Measurements from ENCODE around the gene CLDN12. TPM values are rescaled to one million over a fixed set of nuclear protein-coding genes. Genes with fewer than 3 reads are reported as not detected.
A peak's percentile ranks its signal among the peaks of the same experiment; 100 is the strongest.
"Not testable (repeated sequence)": the region's sequence is repeated elsewhere in the genome, so short reads cannot be mapped to it uniquely, and the experiment has no call there.

Gene CLDN12
- polyA plus RNA-seq, 3 donors: 45.8 to 48.8 (median 46.9) TPM

DNA sequence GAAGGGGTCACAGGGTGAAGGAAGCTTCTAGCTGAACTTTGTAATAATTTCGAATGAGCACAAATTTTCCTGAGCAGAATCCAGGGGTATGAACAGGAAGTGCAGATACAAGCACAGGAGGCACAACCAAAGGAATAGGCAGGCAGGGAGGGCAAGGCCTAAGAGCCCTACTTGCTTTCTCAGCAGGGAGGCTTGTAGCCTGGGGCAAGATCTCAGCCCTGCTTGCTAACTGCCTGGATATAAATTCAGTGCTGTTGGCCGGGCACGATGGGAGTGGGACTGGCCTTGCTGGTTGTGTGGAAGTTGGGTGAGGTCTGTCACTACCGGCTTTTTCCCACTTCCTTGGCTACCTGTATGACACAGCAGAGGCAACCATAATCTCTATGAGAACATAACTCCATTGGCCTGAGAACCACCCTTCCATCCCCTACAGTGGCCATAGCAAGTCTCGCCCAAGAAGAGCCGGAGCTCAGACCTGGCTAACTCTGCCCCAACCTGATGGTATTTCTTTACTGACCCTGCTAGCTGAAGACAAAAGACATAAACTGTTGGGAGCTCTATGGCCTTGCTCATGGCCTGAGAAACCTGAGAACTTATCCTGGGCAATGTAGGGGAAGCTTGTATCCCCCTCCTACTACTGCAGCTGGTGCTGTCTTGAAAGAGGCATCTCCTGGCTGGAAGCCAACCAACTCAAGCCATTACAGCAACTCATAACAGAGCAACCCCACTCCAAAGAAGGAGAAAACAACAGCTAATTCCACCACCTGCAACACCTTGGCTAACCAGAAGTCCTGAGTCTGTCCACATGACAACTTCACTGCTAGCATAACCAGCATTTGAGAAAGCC is 27.6 kb downstream of the CLDN12 start:
- DNase-seq (ENCODE audit: low read depth in 3 of 3, low spot score in 2 of 3): no peak

DNA sequence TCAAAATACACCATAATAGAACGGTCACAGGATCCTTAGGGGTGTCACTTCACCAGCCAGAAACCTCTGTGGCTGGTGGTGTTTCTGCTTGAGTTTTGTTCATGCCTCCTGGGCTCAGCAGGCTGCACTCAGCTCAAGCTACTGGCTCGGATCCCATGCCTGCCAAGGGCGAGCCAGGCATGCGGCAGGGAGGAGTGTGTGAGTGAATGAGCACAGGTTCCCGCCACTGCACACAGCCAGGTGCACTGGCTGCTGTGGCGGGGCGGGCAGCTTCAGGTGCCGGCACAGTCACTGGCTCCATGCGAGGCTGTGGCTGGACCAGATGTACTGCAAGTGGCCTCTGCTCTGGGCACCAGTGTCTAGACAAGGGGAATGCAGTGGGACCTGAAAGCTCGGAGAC is 29.5 kb downstream of the CLDN12 start:
- DNase-seq (ENCODE audit: low read depth in 3 of 3, low spot score in 2 of 3): no peak

DNA sequence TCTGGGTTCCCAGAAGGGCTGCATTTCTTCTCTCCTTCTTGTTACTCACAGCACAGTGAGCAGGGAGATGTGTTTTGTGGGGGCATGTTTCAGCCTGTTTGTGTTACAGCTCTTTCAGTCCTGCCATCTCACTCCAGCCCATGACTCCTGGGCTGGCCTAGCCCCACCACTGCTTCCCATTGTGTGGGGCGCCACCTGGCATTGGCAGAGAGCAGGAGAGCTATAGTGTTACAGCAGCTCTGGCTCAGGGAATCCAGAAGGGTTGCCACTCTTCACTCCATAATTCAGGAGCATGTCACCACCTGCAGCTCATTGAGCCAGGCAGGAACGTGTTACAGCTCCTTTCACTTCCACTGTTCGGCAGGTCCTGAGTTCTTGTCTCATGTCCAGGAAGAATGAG is 30.0 kb downstream of the CLDN12 start:
- no peak for DNase-seq (ENCODE audit: low read depth in 3 of 3, low spot score in 2 of 3)

- no peak for DNase-seq (ENCODE audit: low read depth in 3 of 3, low spot score in 2 of 3)
These were observed 42.4 kb downstream of the CLDN12 start for GRCh38 chr7:90445633-90446032.

GRCh38 chr7:90446137-90446899 is 43.1 kb downstream of the CLDN12 start:
- DNase-seq (ENCODE audit: low read depth in 3 of 3, low spot score in 2 of 3): no peak

- no peak for DNase-seq (ENCODE audit: low read depth in 3 of 3, low spot score in 2 of 3)
These were observed 50.1 kb downstream of the CLDN12 start for GRCh38 chr7:90453259-90453891.

DNA sequence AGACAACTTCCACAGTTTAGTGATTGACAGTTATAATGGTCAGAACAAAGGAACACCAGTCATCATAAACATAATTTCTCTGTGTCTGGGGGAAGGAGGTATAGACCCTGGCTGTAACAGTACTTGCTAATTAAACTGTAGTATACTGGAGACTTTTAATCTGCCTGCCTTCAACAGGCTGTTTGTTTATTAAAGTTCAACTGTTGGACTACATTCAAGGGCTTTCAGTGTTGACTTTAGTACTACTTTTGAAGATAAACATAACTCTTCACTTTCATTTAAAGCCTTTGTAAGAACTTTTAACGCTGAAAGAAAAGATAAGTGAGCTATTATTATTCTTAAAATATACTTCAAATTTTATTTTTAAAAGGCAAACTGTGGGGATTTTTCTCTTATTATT is 50.7 kb downstream of the CLDN12 start:
- no peak for DNase-seq (ENCODE audit: low read depth in 3 of 3, low spot score in 2 of 3)

DNA sequence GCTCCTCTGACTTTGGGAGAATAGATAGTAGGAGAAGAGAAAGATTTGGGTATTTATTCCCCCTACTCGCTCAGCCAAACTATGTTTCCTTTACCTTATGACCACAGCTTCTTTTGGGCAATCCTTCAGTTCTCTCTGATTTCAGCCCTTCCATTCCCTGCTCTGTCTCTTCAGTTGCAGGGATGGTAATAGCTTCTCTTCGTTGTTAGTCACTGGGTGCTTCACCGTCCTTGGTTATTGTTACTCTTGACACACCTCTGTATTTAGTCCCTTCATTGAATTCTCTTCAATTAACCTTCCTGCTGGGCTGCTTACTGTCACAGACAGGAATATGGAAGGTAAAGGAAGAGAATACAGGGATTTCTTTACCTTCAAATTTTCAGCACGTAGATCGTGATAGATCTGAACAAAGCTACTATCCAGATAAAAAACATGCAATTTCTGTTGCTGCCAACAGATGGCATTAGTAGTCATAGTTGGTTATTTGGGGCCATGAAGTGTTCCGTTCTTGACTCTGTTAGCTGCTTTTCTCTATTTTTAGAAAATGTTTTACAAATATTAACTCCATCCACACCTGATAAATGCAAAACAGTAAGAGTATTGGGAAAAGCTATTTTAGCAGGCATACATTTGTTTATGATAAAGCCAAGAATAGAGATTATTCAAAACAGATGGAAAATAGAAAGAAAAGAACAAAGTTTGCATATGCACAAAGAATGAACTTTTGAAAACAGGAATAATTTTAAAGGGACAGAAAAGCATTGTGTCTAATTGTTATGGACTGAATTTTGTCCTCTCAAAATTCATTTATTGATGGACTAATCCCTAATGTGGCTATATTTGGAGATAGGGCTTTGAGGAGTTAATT is 52.1 kb downstream of the CLDN12 start:
- peak in 2 of 3 donors; percentile 27 to 39 for DNase-seq (ENCODE audit: low read depth in 3 of 3, low spot score in 2 of 3)

GRCh38 chr7:90458104-90458503 is 54.8 kb downstream of the CLDN12 start:
- no peak for DNase-seq (ENCODE audit: low read depth in 3 of 3, low spot score in 2 of 3)

DNA sequence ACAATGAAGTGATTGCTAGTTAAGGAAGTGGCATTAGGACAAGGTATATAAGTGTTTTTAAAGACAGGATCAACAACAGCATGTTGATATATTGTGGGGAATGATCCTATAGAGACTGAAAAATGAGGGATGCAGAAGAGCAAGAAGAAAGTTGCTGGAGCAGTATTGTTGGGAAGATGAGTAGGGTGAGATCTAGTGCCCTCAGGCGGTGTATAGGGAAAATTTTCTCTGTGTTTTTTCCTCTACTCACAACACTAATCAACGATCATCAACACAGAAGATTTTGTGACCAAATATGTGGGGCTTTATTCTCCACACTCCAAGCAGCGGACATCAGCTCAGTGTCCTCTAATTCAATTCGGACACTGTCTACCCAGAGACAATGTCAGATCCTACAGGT is 56.6 kb downstream of the CLDN12 start:
- DNase-seq (ENCODE audit: low read depth in 3 of 3, low spot score in 2 of 3): no peak

DNA sequence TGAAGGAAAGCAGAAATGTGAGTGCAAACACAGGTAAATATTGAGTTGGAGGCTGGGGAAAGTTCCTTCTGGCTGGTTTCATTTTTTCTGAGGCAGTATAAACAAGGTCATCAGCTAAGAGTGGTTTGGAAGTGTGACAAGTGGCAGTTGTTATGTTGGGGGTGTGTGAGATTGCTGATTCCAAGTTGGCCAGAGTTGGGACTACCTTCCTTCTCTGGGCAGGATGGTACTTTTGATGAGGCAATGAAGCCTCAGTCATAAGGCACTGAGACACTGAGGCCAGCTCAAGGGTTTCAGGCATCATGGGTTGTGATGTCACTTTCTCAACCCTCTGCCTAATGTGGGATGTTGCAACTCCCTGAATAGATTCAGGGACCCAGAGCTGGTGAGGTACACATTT is 58.0 kb downstream of the CLDN12 start:
- DNase-seq (ENCODE audit: low read depth in 3 of 3, low spot score in 2 of 3): no peak

DNA sequence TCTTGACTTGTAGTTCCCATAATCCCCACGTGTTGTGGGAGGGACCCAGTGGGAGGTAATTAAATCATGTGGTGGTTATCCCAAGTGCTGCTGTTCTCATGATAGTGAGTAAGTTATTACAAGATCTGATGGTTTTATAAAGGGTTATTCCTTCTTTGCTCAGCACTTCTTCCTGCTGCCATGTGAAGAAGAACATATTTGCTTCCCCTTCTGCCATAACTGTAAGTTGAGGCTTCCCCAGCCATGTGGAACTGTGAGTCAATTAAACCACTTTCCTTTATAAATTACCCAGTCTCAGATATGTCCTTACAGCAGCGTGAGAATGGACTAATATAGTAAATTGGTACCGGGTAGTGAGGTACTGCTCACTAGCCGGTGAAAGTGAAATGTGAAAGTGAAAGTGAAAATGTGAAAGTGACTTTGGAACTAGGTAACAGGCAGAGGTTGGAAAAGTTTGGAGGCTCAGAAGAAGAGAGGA is 59.9 kb downstream of the CLDN12 start:
- DNase-seq (ENCODE audit: low read depth in 3 of 3, low spot score in 2 of 3): not testable (repeated sequence)

Other genes with a start within 250 kb of the CLDN12 start
- gene STEAP1, start 249.0 kb upstream of the CLDN12 start, polyA plus RNA-seq (ENCODE audit: insufficient read length in 3 of 3): 10 to 100 TPM; 10.7 to 14.3 (median 11.5) TPM
- gene STEAP2, start 191.7 kb upstream of the CLDN12 start, polyA plus RNA-seq (ENCODE audit: insufficient read length in 3 of 3): 10 to 100 TPM in 2 of 3 donors, 1 to 10 TPM in 1; 9.3 to 12.8 (median 10.2) TPM
- 10 to 100 TPM; 15.5 to 16.9 (median 16.7) TPM for gene CFAP69, start 158.3 kb upstream of the CLDN12 start, polyA plus RNA-seq (ENCODE audit: insufficient read length in 3 of 3)
- under 1 TPM; 0.31 to 0.37 (median 0.33) TPM for gene FAM237B, start 82.2 kb upstream of the CLDN12 start, polyA plus RNA-seq (ENCODE audit: insufficient read length in 3 of 3)
- gene GTPBP10, start 56.7 kb upstream of the CLDN12 start, polyA plus RNA-seq (ENCODE audit: insufficient read length in 3 of 3): 10 to 100 TPM; 26.8 to 28.6 (median 27.8) TPM
- not detected for gene PTTG1IP2, start 66.2 kb downstream of the CLDN12 start, polyA plus RNA-seq (ENCODE audit: insufficient read length in 3 of 3)
- gene CDK14, start 192.9 kb downstream of the CLDN12 start, polyA plus RNA-seq (ENCODE audit: insufficient read length in 3 of 3): 10 to 100 TPM; 33.6 to 38.4 (median 36.2) TPM

Measured in right renal cortex interstitium (tissue), 3 donors.